Right lobe of liver (tissue), 6 donors: ENCODE results near the gene NSL1. TPM values are rescaled to one million over a fixed set of nuclear protein-coding genes. Genes with fewer than 3 reads are reported as not detected.

Source experiments
- ATAC-seq, 4 donors: fragments of 200-7000 bp; cut with Tn5 transposase; one replicate each; pipeline ENCODE4 v1.9.1; 2020; ENCODE audit warnings: mild to moderate bottlenecking in 4 of 4, moderate library complexity in 4 of 4
- DNase-seq, 3 donors: peaks; one replicate each; pipeline ENCODE4 v3.0.0-alpha.2; 2020
- H3K27ac ChIP-seq, 3 donors: fragments of 200-600 bp; one replicate each; pipeline ENCODE4 v1.8.0; 2022
- H3K27me3 ChIP-seq, 2 donors: fragments of 200-600 bp; one replicate each; pipeline ENCODE4 v1.8.0; 2022
- H3K36me3 ChIP-seq, 4 donors: fragments of 200-600 bp; sonication (generic) in 1 of 4; one replicate each; pipeline versions ENCODE4 v1.5.1 to v1.8.0; 2017 to 2022; ENCODE audit warnings: control low read depth in 1 of 4
- H3K4me1 ChIP-seq, 4 donors: fragments of 200-600 bp; sonication (generic) in 1 of 4; one replicate each; pipeline versions ENCODE4 v1.5.1 to v1.8.0; 2017 to 2022; ENCODE audit warnings: control low read depth in 1 of 4
- H3K4me3 ChIP-seq, 3 donors: fragments of 200-600 bp; one replicate each; pipeline ENCODE4 v1.8.0; 2022
- H3K9me3 ChIP-seq, 4 donors: fragments of 200-600 bp; sonication (generic) in 1 of 4; one replicate each; pipeline versions ENCODE4 v1.5.1 to v1.8.0; 2017 to 2022; ENCODE audit warnings: control low read depth in 1 of 4
- POLR2A ChIP-seq: fragments of 450-650 bp; IDR thresholded peaks from one replicate; pipeline ENCODE4 v1.6.1; 2017; ENCODE audit warnings: antibody characterized with exemption, mild to moderate bottlenecking
- WGBS: methylation state at CpG from one replicate; pipeline ENCODE4 v1.1.6; 2018; ENCODE audit warnings: low coverage, low lambda C conversion rate; ENCODE audit not compliant: insufficient coverage; ENCODE audit errors: missing lambda C conversion rate; 5-methylcytosine and 5-hydroxymethylcytosine counted together
- intact Hi-C, 2 donors: fragments of 100-400 bp; cut with DNase I; formaldehyde crosslinking; loops; one replicate each; pipeline versions ENCODE4 v1.11.2 to v1.14.1; 2022
- total RNA-seq, 6 experiments: library from RNA; depleted of rRNA in 2 of 6; stranded (reverse); fragments of >200 nt in 2 of 6; fragmentation: NEBNext Ultra II Directional in 3 of 6; extraction: Animal tissue kit (Norgen Biotek cat#: 25700) in 3 of 6; gene quantifications; one replicate each; pipeline versions ENCODE4 v1.1.0 to v1.2.4, GENCODE V29; 2016 to 2023
- TF ChIP-seq, protein P1 (sequence below), 4 donors: fragments of 200-600 bp in 3 of 4; fragments of 450-650 bp in 1 of 4; IDR thresholded peaks; one replicate each; pipeline versions ENCODE4 v1.5.1 to v1.8.0; 2016 to 2022; ENCODE audit warnings: antibody characterized with exemption in 4 of 4, mild to moderate bottlenecking in 2 of 4
- donor health status: DM: no; HTN: yes; CAD: no.
- donor health status: DM: no; HTN: no; CAD: no.
- donor health status: DM: no; HTN: no; CAD: no.
- donor health status: DM: no; HTN: yes; CAD: no.
- donor health status: DM: no; HTN: yes; CAD: no.

NSL1 gene
- total RNA-seq, 6 experiments from 2014 or later: 13.3 to 26.5 (median 16.2) TPM

DNA sequence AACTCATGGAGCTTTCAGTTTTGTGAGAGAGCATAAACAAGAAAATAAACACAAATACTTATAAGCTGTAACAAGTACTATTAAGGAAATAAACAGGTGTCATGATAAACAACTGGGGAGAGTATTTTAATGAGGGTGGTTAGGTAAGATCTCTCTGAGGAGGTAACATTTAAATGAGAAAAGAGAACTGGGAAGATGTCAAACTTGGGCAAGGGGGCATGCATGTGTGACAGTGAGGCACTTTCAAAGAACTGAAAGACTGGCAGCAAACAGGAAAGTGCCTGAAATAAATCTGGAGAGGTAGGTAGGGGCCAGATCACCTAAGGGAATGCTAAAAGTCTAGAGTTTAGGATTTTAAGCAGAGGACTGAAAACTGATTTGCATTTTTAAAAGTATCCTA, 37.8 kb downstream of the NSL1 start:
- intact Hi-C loops: no loop called here

DNA sequence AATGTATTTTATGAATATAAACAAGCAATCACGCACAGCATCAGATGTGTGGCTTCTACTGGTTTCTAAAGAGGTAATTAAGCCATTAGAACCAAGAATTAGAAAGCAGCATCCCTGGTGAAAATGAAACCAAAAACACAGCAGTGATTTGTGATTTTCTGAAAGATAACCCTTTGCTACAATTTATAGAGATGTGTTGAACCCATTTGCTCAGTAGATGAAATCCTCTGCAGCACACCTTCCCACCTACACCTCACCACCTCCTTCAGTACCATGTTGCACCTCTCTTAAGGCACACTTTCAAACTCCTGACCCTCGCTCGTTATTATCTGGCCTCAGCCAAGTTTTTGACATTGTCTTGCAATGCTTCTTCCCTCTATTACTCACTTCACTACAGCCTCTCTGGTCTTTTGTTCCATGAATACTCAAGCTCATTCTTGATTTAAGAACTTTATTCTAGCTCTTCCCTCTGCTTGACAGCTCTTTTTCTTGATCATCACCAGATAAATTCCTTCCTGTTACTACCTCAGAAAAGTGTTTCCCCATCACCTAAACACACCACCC, 38.6 kb downstream of the NSL1 start:
- Histone ChIP-seq H3K27ac (peak overlapping the region in 2 of 3 donors; percentile 11 to 20), H3K9me3 (no peaks in the 10 kb centered on the region), H3K4me3 (no peak overlapping the region), H3K4me1 (peaks cover 0 to 18% (median 0%) of the 10 kb centered on the region in 4 donors), H3K27me3 (no peaks in the 10 kb centered on the region), H3K36me3 (no peaks in the 10 kb centered on the region)
- ATAC-seq (peak; percentile 8 to 25 (median 18)), DNase-seq (no peak)
- no peak for TF ChIP-seq POLR2A
- TF ChIP-seq, protein P1, sequence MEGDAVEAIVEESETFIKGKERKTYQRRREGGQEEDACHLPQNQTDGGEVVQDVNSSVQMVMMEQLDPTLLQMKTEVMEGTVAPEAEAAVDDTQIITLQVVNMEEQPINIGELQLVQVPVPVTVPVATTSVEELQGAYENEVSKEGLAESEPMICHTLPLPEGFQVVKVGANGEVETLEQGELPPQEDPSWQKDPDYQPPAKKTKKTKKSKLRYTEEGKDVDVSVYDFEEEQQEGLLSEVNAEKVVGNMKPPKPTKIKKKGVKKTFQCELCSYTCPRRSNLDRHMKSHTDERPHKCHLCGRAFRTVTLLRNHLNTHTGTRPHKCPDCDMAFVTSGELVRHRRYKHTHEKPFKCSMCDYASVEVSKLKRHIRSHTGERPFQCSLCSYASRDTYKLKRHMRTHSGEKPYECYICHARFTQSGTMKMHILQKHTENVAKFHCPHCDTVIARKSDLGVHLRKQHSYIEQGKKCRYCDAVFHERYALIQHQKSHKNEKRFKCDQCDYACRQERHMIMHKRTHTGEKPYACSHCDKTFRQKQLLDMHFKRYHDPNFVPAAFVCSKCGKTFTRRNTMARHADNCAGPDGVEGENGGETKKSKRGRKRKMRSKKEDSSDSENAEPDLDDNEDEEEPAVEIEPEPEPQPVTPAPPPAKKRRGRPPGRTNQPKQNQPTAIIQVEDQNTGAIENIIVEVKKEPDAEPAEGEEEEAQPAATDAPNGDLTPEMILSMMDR (IDR thresholded peaks at IDR 0.05): no peak
- intact Hi-C loops: no loop called here
- 28% methylated on average over 3 of the region's 3 CpGs for WGBS

More for the DNA sequence above, 37.8 kb downstream of the NSL1 start:
- Histone ChIP-seq H3K36me3 (no peaks in the 10 kb centered on the region), H3K4me3 (no peak overlapping the region), H3K9me3 (no peaks in the 10 kb centered on the region), H3K27ac (no peak overlapping the region), H3K4me1 (peaks cover 0 to 18% (median 0%) of the 10 kb centered on the region in 4 donors), H3K27me3 (no peaks in the 10 kb centered on the region)
- DNase-seq (no peak), ATAC-seq (no peak)
- TF ChIP-seq, protein P1 (IDR thresholded peaks at IDR 0.05): no peak
- no peak for TF ChIP-seq POLR2A

DNA sequence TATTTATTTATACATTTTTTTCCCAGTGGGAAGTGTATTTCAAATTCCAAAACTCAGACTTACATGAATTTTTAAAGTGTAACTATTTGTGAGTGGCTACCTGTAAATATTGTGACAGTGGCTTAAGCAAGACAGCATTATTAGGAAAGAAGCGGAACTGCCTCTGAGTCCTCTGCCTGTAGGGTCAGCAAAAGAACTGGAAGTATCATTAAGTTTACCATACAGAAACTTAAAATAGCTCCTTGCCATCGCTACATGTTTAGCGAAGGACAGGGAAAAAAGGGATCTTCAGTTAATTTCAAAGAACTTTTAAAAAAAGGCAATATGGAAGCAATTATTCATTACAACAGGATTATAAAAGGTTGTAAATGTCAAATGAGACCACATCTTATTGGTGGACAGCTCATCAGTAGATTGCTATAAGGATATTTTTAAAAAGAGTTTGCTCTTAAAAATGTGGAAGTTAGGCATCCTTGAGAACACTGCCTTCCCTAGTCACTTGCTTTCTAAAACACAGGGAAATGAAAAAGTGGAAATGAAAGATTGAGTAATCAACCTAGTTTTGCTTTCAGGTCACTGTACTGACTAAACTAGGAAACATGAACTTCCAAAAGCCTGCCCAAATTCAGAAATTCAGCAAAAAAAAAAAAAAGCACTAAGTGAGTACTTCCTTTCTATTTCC, 39.2 kb downstream of the NSL1 start:
- ATAC-seq: peak; percentile 64 to 79 (median 73)
- Histone ChIP-seq H3K27ac (peak overlapping the region in 2 of 3 donors; percentile 0 to 11), H3K4me3 (no peak overlapping the region), H3K36me3 (no peaks in the 10 kb centered on the region), H3K9me3 (no peaks in the 10 kb centered on the region), H3K4me1 (peaks cover 0 to 18% (median 0%) of the 10 kb centered on the region in 4 donors), H3K27me3 (no peaks in the 10 kb centered on the region)
- WGBS: 44% methylated on average over 3 of the region's 3 CpGs
- DNase-seq: no peak
- intact Hi-C loops: no loop called here
- TF ChIP-seq, protein P1 (IDR thresholded peaks at IDR 0.05): no peak
- TF ChIP-seq POLR2A: no peak

DNA sequence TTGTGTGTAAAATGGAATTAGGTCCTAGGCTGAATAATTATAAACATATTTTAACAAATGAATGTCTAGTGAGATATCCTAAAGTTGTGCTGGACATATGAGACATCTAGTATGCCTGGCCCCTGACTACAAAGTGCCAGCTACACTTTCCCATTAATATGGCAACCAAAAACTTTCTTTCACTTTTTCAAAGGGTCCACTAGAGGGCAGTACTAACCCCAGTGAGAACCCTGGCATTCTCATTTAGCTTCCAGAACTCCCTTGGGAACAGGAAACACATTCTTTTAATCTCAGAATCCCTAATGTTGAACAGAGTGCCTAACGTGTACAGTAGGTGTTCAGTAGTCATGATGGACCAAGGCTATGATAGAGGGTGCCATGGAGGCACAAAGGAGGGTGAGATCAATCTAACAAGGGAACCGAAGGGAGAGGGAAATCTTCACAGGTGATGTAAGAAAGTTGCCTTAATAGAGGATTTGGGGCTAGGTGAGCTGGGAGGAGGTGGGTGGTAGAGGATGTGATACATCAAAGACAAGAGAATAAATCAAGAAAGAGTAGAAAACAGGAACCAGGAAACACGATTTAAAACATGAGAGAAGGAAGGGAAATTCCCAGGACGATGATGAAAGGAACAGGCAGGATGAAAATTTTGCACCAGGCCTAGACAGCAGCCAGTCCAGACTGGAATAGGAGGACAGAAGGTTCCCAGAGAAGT, 41.6 kb downstream of the NSL1 start:
- H3K27ac ChIP-seq: no peak overlapping the region
- H3K27me3 ChIP-seq: no peaks in the 10 kb centered on the region
- ATAC-seq: peak; percentile 81 to 84 (median 84)
- intact Hi-C loops: no loop called here
- no peak overlapping the region for H3K4me3 ChIP-seq
- H3K4me1 ChIP-seq: peaks cover 0 to 18% (median 0%) of the 10 kb centered on the region in 4 donors
- 32% methylated on average over 4 of the region's 4 CpGs for WGBS
- TF ChIP-seq, protein P1 (IDR thresholded peaks at IDR 0.05): peak; percentile 67 to 83 (median 76)
- no peak for TF ChIP-seq POLR2A
- no peaks in the 10 kb centered on the region for H3K36me3 ChIP-seq
- no peak for DNase-seq
- H3K9me3 ChIP-seq: no peaks in the 10 kb centered on the region
